Limb (tissue), 2 donors: ENCODE data around the gene TMED8.
"Not testable (repeated sequence)": the region's sequence is repeated elsewhere in the genome, so short reads cannot be mapped to it uniquely, and the experiment has no call there.

Experiments used
- DNase-seq, 2 donors: peaks; one replicate each; pipeline ENCODE4 v3.0.0-alpha.2; 2016; ENCODE audit errors: extremely low spot score in 2 of 2

TMED8 gene

GRCh38 chr14:77364146-77364545 is 12.7 kb downstream of the TMED8 start:
- DNase-seq, result no peak

GRCh38 chr14:77359626-77360025 is 17.3 kb downstream of the TMED8 start:
- no peak for DNase-seq

- no peak for DNase-seq
Measured at GRCh38 chr14:77356899-77357298, 20.0 kb downstream of the TMED8 start.

- DNase-seq, result no peak
Measured at GRCh38 chr14:77355811-77356210, 21.1 kb downstream of the TMED8 start.

- DNase-seq, result no peak
Measured at GRCh38 chr14:77353469-77354141, 23.3 kb downstream of the TMED8 start.

GRCh38 chr14:77347751-77348150 is 29.1 kb downstream of the TMED8 start:
- DNase-seq, result peak in 1 of 2 donors; percentile 2

- no peak for DNase-seq
Measured at GRCh38 chr14:77346495-77346894, 30.4 kb downstream of the TMED8 start.

GRCh38 chr14:77344377-77344996 is 32.4 kb downstream of the TMED8 start:
- no peak for DNase-seq

- DNase-seq, result no peak
Measured at GRCh38 chr14:77343662-77344061, 33.2 kb downstream of the TMED8 start.

GRCh38 chr14:77342726-77343397 is 34.0 kb downstream of the TMED8 start:
- no peak for DNase-seq

- DNase-seq, result no peak
Measured at GRCh38 chr14:77340389-77340788, 36.5 kb downstream of the TMED8 start.

GRCh38 chr14:77339407-77339806 is 37.5 kb downstream of the TMED8 start:
- DNase-seq, result no peak

GRCh38 chr14:77338302-77338701 is 38.6 kb downstream of the TMED8 start:
- no peak for DNase-seq

- DNase-seq, result no peak
Measured at GRCh38 chr14:77337880-77338279, 39.0 kb downstream of the TMED8 start.

GRCh38 chr14:77337255-77337654 is 39.6 kb downstream of the TMED8 start:
- not testable (repeated sequence) for DNase-seq

GRCh38 chr14:77335576-77335975 is 41.3 kb downstream of the TMED8 start:
- peak in 1 of 2 donors; percentile 27 for DNase-seq

- DNase-seq, result no peak
Measured at GRCh38 chr14:77329872-77330271, 47.0 kb downstream of the TMED8 start.

GRCh38 chr14:77327111-77327510 is 49.8 kb downstream of the TMED8 start:
- DNase-seq, result no peak

GRCh38 chr14:77325746-77326094 is 51.2 kb downstream of the TMED8 start:
- DNase-seq, result no peak

GRCh38 chr14:77324816-77325745 is 51.8 kb downstream of the TMED8 start:
- no peak for DNase-seq

GRCh38 chr14:77324289-77324688 is 52.6 kb downstream of the TMED8 start:
- DNase-seq, result no peak

- no peak for DNase-seq
Measured at GRCh38 chr14:77323571-77323970, 53.3 kb downstream of the TMED8 start.
